H1 (cell line): ENCODE results near the gene ANKFN1. TPM values are rescaled to one million over a fixed set of nuclear protein-coding genes. Genes with fewer than 3 reads are reported as not detected.

Experiments
- GABPA ChIP-seq: IDR thresholded peaks from 2 replicates; pipeline ENCODE4 v1.6.1; 2011; ENCODE audit warnings: mild to moderate bottlenecking, low read length, moderate library complexity, borderline replicate concordance; ENCODE audit not compliant: insufficient read depth
- JUN ChIP-seq: IDR thresholded peaks from 2 replicates; pipeline ENCODE4 v1.6.1; 2011; ENCODE audit warnings: low read depth, mild to moderate bottlenecking, improper control_type of control experiment, low read length
- TAF1 ChIP-seq: IDR thresholded peaks from 2 replicates; pipeline ENCODE4 v1.6.1; 2011; ENCODE audit warnings: mild to moderate bottlenecking, low read depth, low read length
- polyA plus RNA-seq, 7 experiments: library from polyadenylated mRNA; depleted of rRNA in 3 of 7; stranded (reverse) in 5 of 7; unstranded in 2 of 7; fragments of >200 nt in 5 of 7; fragments of 200-250 nt in 2 of 7; gene quantifications; 1 replicate in 5 of 7; 2 replicates in 1 of 7; 4 replicates in 1 of 7; pipeline versions ENCODE4 v1.2.1 to v1.2.3, GENCODE V29; 2011 to 2013; ENCODE audit warnings: missing spikeins in 2 of 7, mixed read lengths in 2 of 7
- total RNA-seq: library from RNA; stranded (reverse); fragmentation: NEBNext Ultra II Directional; extraction: Animal tissue kit (Norgen Biotek cat#: 25700); gene quantifications from 2 replicates; pipeline ENCODE4 v1.2.1, GENCODE V29; 2021
- TF ChIP-seq, protein P1 (sequence below): fragments of 300-600 bp; sonication (generic); IDR thresholded peaks from 2 replicates; pipeline ENCODE4 v1.7.1; 2012; ENCODE audit warnings: low read length, moderate library complexity, mild to moderate bottlenecking, inconsistent platforms; ENCODE audit not compliant: insufficient replicate concordance
- TF ChIP-seq, protein P2 (sequence below), 3 experiments: IDR thresholded peaks; 1 replicate in 2 of 3; 2 replicates in 1 of 3; pipeline versions ENCODE4 v1.5.1 to v1.6.1; 2011; ENCODE audit warnings: low read length in 3 of 3, mild to moderate bottlenecking in 3 of 3, inconsistent platforms in 2 of 3, low read depth in 1 of 3, moderate library complexity in 1 of 3; ENCODE audit not compliant: insufficient read depth in 1 of 3; ENCODE audit errors: control extremely low read depth in 1 of 3

The ANKFN1 gene
- total and polyA plus RNA-seq, 2 of the 8 experiments (the other 6 are each of a cell fraction or from before 2014, with no cell fraction given): not detected

DNA sequence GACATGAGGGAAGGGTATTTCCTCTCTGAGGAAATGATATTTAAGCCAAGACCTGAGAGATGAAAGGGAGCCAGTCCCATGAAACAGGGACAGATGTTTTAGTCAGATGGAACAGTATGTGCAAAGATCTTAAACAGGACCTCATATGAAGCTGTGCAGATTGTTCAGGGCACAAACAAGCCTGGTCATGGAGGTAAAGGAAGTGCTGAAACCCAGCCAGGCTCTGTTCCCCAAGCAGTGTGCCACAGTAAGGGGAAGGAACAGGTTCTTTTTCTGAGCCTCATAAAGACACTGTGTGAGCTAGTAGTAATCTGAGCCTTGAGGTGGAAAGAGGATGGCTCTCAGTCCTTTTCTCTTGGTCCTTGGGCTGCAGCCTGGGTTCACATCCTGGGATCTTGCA is 159.9 kb downstream of the ANKFN1 start (continued):
- TF ChIP-seq TAF1: no peak
- TF ChIP-seq, protein P1, sequence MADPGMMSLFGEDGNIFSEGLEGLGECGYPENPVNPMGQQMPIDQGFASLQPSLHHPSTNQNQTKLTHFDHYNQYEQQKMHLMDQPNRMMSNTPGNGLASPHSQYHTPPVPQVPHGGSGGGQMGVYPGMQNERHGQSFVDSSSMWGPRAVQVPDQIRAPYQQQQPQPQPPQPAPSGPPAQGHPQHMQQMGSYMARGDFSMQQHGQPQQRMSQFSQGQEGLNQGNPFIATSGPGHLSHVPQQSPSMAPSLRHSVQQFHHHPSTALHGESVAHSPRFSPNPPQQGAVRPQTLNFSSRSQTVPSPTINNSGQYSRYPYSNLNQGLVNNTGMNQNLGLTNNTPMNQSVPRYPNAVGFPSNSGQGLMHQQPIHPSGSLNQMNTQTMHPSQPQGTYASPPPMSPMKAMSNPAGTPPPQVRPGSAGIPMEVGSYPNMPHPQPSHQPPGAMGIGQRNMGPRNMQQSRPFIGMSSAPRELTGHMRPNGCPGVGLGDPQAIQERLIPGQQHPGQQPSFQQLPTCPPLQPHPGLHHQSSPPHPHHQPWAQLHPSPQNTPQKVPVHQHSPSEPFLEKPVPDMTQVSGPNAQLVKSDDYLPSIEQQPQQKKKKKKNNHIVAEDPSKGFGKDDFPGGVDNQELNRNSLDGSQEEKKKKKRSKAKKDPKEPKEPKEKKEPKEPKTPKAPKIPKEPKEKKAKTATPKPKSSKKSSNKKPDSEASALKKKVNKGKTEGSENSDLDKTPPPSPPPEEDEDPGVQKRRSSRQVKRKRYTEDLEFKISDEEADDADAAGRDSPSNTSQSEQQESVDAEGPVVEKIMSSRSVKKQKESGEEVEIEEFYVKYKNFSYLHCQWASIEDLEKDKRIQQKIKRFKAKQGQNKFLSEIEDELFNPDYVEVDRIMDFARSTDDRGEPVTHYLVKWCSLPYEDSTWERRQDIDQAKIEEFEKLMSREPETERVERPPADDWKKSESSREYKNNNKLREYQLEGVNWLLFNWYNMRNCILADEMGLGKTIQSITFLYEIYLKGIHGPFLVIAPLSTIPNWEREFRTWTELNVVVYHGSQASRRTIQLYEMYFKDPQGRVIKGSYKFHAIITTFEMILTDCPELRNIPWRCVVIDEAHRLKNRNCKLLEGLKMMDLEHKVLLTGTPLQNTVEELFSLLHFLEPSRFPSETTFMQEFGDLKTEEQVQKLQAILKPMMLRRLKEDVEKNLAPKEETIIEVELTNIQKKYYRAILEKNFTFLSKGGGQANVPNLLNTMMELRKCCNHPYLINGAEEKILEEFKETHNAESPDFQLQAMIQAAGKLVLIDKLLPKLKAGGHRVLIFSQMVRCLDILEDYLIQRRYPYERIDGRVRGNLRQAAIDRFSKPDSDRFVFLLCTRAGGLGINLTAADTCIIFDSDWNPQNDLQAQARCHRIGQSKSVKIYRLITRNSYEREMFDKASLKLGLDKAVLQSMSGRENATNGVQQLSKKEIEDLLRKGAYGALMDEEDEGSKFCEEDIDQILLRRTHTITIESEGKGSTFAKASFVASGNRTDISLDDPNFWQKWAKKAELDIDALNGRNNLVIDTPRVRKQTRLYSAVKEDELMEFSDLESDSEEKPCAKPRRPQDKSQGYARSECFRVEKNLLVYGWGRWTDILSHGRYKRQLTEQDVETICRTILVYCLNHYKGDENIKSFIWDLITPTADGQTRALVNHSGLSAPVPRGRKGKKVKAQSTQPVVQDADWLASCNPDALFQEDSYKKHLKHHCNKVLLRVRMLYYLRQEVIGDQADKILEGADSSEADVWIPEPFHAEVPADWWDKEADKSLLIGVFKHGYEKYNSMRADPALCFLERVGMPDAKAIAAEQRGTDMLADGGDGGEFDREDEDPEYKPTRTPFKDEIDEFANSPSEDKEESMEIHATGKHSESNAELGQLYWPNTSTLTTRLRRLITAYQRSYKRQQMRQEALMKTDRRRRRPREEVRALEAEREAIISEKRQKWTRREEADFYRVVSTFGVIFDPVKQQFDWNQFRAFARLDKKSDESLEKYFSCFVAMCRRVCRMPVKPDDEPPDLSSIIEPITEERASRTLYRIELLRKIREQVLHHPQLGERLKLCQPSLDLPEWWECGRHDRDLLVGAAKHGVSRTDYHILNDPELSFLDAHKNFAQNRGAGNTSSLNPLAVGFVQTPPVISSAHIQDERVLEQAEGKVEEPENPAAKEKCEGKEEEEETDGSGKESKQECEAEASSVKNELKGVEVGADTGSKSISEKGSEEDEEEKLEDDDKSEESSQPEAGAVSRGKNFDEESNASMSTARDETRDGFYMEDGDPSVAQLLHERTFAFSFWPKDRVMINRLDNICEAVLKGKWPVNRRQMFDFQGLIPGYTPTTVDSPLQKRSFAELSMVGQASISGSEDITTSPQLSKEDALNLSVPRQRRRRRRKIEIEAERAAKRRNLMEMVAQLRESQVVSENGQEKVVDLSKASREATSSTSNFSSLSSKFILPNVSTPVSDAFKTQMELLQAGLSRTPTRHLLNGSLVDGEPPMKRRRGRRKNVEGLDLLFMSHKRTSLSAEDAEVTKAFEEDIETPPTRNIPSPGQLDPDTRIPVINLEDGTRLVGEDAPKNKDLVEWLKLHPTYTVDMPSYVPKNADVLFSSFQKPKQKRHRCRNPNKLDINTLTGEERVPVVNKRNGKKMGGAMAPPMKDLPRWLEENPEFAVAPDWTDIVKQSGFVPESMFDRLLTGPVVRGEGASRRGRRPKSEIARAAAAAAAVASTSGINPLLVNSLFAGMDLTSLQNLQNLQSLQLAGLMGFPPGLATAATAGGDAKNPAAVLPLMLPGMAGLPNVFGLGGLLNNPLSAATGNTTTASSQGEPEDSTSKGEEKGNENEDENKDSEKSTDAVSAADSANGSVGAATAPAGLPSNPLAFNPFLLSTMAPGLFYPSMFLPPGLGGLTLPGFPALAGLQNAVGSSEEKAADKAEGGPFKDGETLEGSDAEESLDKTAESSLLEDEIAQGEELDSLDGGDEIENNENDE: no peak
- TF ChIP-seq JUN: no peak
- TF ChIP-seq, protein P2, sequence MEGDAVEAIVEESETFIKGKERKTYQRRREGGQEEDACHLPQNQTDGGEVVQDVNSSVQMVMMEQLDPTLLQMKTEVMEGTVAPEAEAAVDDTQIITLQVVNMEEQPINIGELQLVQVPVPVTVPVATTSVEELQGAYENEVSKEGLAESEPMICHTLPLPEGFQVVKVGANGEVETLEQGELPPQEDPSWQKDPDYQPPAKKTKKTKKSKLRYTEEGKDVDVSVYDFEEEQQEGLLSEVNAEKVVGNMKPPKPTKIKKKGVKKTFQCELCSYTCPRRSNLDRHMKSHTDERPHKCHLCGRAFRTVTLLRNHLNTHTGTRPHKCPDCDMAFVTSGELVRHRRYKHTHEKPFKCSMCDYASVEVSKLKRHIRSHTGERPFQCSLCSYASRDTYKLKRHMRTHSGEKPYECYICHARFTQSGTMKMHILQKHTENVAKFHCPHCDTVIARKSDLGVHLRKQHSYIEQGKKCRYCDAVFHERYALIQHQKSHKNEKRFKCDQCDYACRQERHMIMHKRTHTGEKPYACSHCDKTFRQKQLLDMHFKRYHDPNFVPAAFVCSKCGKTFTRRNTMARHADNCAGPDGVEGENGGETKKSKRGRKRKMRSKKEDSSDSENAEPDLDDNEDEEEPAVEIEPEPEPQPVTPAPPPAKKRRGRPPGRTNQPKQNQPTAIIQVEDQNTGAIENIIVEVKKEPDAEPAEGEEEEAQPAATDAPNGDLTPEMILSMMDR (IDR thresholded peaks at IDR 0.05; ENCODE audit: control extremely low read depth in 1 of 3, insufficient read depth in 1 of 3, low read depth in 1 of 3, low read length in 3 of 3): no peak
- no peak for TF ChIP-seq GABPA
